ENCODE data around the gene TMEM201.
A peak's percentile ranks its signal among the peaks of the same experiment; 100 is the strongest.

Gene TMEM201

GRCh38 chr1:9606948-9607347, 18.2 kb downstream of the TMEM201 start (continued):
- no peak for TF ChIP-seq PRDM10 (tag by site-specific recombination; IDR thresholded peaks at IDR 0.05)

GRCh38 chr1:9607352-9607751, 18.6 kb downstream of the TMEM201 start:
- CTCF ChIA-PET: interaction anchor here (0.6 to 1.2 kb wide), 5 partner anchors 8 to 21 kb away, joined by 3 to 5 read pairs (median 3); no protein-coding TSS in a partner anchor
- peak; percentile 41 for TF ChIP-seq GLIS2 (tag by site-specific recombination; IDR thresholded peaks at IDR 0.05)
- TF ChIP-seq SP2 (tag by site-specific recombination; IDR thresholded peaks at IDR 0.05): 0 out of 2 replicates have a peak, but pooled peaks have one; percentile 12
- TF ChIP-seq ZNF596 (tag by site-specific recombination; IDR thresholded peaks at IDR 0.05): no peak
- TF ChIP-seq ZFP69B (tag by site-specific recombination; IDR thresholded peaks at IDR 0.05): 0 out of 2 replicates have a peak, but pooled peaks have one; percentile 15
- peak; percentile 96 for TF ChIP-seq GLIS1 (tag by site-specific recombination; IDR thresholded peaks at IDR 0.05)
- no peak for TF ChIP-seq ZNF600 (tag by site-specific recombination; IDR thresholded peaks at IDR 0.05)
- no peak overlapping the region for H3K27ac ChIP-seq (ENCODE audit: extremely low read depth, low read depth, low read length)
- no peak overlapping the region for H3K4me3 ChIP-seq (ENCODE audit: low read depth, low read length)
- H3K36me3 ChIP-seq (ENCODE audit: control insufficient read depth in 2 of 2, insufficient read depth in 1 of 2, low read length in 2 of 2): peaks cover 0 to 97% of the 10 kb centered on the region in 2 experiments; a peak in 2 of 3 replicates
- no peaks in the 10 kb centered on the region for H3K9me3 ChIP-seq (ENCODE audit: control insufficient read depth, insufficient read depth, low read depth, low read length)
- no peaks in the 10 kb centered on the region for H3K4me1 ChIP-seq (ENCODE audit: control insufficient read depth, insufficient read depth, low read length)
- POLR2A ChIA-PET: no interaction called here

- Histone ChIP-seq H3K36me3 (ENCODE audit: control insufficient read depth in 2 of 2, insufficient read depth in 1 of 2, low read length in 2 of 2) (peaks cover 0 to 87% of the 10 kb centered on the region in 2 experiments; a peak in 2 of 3 replicates), H3K9me3 (ENCODE audit: control insufficient read depth, insufficient read depth, low read depth, low read length) (no peaks in the 10 kb centered on the region), H3K4me3 (ENCODE audit: low read depth, low read length) (no peak overlapping the region), H3K27ac (ENCODE audit: extremely low read depth, low read depth, low read length) (no peak overlapping the region), H3K4me1 (ENCODE audit: control insufficient read depth, insufficient read depth, low read length) (no peaks in the 10 kb centered on the region)
- no peak for TF ChIP-seq ATF2 (tag by site-specific recombination; IDR thresholded peaks at IDR 0.05; ENCODE audit: low read depth)
- no peak for TF ChIP-seq ZBTB26 (tag by site-specific recombination; optimal IDR thresholded peaks at IDR 0.05)
- no peak for TF ChIP-seq ZNF362 (tag by site-specific recombination; IDR thresholded peaks at IDR 0.05)
- no peak for TF ChIP-seq ZBTB20 (tag by site-specific recombination; IDR thresholded peaks at IDR 0.05)
- ChIA-PET CTCF (no interaction called here), POLR2A (no interaction called here)
These were observed 21.3 kb downstream of the TMEM201 start for GRCh38 chr1:9609998-9610397.

GRCh38 chr1:9610548-9610947, 21.8 kb downstream of the TMEM201 start:
- Histone ChIP-seq H3K9me3 (ENCODE audit: control insufficient read depth, insufficient read depth, low read depth, low read length) (no peaks in the 10 kb centered on the region), H3K27ac (ENCODE audit: extremely low read depth, low read depth, low read length) (no peak overlapping the region), H3K36me3 (ENCODE audit: control insufficient read depth in 2 of 2, insufficient read depth in 1 of 2, low read length in 2 of 2) (peaks cover 0 to 82% of the 10 kb centered on the region in 2 experiments; a peak in 2 of 3 replicates), H3K4me1 (ENCODE audit: control insufficient read depth, insufficient read depth, low read length) (no peaks in the 10 kb centered on the region), H3K4me3 (ENCODE audit: low read depth, low read length) (no peak overlapping the region)
- POLR2A ChIA-PET: no interaction called here
- CTCF ChIA-PET: no interaction called here
- TF ChIP-seq ZIC2 (tag by site-specific recombination; IDR thresholded peaks at IDR 0.05) (peak; percentile 26; the same call in 1 of the 2 replicates), ZNF324 (tag by site-specific recombination; IDR thresholded peaks at IDR 0.05) (no peak)
